Activated CD4-positive, alpha-beta T cell treated with anti-CD3 and anti-CD28 coated beads, Interleukin-2, Interleukin-4, amounts not matched to agents 100 ng/mL and 50 ng/mL, durations not matched to agents 16 hours and 8 hours (primary cell): Measurements from ENCODE around the gene ITGAE.

Source experiments
- DNase-seq: peaks from one replicate; pipeline ENCODE4 v3.0.0-alpha.2; 2020; ENCODE audit warnings: low spot score

The ITGAE gene

DNA sequence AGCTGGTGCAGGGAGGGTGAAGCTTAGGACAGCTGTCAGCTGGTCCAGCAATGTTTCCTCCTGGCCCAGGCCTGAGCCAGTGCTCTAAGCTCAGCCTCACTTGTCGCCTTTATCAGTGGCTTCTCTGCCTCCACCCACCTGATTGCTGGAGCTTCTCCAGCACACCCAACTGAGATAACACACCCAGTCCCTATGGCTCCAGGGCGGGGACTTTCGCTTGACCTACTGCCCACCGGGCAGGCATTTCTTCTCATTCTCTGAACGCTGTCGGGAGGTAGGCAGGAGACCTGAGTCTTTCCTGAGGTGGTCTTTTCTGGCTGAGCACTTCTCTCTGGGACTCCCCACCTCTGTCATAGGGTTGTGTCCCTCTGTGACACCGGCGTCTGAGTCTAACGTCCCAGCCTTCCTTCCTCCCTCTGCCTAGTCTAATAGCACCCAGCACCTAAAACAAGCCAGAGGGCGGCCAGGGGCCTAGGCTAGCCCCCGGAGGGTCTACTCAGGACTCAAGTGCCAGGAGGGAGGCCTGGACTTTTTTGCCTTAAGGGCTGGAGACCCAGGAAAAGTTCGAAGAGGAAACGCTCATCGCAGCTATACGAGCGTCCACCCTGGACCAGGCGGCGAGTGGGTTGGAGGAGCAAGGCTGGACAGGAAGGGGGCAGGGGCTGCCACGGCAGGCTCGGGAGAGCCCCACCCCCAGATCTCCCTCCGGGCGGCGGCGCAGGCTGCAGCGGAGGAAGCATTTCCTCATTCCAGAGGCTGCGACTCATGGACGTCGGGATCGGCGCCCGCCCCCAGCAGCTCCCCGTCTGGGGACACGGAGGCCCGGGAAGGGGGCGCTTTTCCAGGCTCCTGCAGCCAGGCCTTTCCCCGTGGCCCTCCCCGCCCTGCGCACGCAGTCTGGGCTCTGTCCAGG lies 133.4 kb downstream of the ITGAE start:
- DNase-seq: no peak

DNA sequence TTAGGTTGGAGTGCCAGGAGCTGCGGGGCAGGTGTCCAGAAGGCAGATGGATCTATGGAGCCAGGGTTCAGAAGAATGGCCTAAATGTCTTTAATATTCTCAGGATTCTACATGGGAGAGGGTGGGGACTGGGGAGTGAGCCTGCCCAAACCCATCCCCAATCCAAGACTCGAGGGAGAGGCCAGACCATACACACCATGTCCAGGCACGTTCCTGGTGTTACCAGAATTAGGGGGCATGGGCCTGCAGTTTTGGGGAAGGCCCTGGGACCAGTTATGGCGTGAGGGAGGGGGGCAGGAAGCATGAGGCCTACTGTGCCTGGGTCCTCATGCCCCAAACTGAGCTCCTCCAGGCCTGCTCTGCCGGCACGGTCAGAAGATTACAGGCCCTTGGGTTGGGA lies 134.5 kb downstream of the ITGAE start:
- no peak for DNase-seq

DNA sequence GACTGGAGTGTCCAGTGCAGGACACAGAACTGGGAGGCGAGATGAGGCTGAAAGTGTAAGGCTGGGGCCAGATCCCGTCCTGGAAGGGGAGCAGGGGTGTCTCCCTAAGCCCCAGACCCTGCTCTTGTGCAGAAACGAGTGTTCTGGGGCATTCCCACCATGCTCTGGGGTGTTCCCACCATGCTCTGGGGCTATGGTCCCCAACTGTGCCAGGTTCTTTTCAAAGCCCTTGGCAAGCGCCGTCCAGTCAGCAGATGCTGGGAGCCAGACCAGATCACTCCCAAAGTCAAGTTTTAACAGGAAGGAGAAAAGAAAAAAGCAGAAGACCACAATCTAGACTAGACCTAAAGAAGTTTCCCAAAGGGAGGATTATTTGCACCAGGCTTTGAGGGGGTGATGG lies 135.2 kb downstream of the ITGAE start:
- DNase-seq: no peak
